ENCODE results near the gene TRAPPC1.

The TRAPPC1 gene

DNA sequence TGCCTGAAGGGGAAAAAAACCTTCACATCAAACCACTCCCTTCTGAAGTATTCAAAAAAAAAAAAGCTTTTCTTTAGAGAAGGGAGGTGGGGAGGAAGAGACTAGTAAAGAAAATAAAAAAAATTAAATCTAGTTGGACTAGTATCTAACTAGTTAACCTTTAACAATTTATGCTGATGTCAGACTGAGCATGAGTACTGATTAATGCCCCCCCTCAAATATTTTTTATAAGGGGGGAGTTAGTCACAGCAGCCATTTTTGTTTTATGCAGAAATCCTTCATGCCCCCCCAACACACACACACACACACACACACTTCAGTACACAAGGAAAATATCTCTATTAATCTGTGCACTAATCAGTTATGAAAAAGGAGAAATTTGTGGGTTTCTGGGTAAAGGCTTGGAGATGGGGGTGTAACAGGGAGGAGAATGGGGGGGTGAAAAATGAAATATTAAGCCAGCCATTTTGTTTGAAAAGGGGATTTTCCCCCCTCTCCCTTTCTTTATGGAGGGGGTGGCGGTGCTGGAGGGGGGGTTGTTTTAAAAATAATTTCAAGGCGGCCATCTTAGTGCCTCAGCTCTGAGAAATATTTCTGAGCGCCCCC is 47.9 kb downstream of the TRAPPC1 start:
- Histone ChIP-seq H3K27me3 (ENCODE audit: insufficient read depth, low read length, poor library complexity) (peaks cover 2% of the 10 kb centered on the region), H3K79me2 (ENCODE audit: insufficient read depth, low read length) (peaks cover 36% of the 10 kb centered on the region), H3K4me1 (ENCODE audit: insufficient read depth, low read length) (peaks cover 40% of the 10 kb centered on the region), H4K20me1 (ENCODE audit: insufficient read depth, low read length) (peaks cover 13% of the 10 kb centered on the region), H3K4me3 (ENCODE audit: low read depth in 1 of 2, low read length in 2 of 2) (peak overlapping the region in 1 of 2 experiments; percentile 37; a peak in 2 of 4 replicates), H3K27ac (ENCODE audit: low read length) (peak overlapping the region; percentile 48; the same call in 1 of the 2 replicates), H3K36me3 (ENCODE audit: insufficient read depth, low read length) (peaks cover 1% of the 10 kb centered on the region; the same call in 1 of the 2 replicates), H3K9ac (ENCODE audit: low read depth, low read length) (peak overlapping the region; percentile 36; the same call in 1 of the 2 replicates), H2AFZ (ENCODE audit: low read depth, low read length) (peak overlapping the region; percentile 60), H3K4me2 (ENCODE audit: insufficient read depth, low read length) (peak overlapping the region; percentile 49), H3K9me3 (ENCODE audit: insufficient read depth, low read length, severe bottlenecking) (no peaks in the 10 kb centered on the region)
- TF ChIP-seq, protein P1, sequence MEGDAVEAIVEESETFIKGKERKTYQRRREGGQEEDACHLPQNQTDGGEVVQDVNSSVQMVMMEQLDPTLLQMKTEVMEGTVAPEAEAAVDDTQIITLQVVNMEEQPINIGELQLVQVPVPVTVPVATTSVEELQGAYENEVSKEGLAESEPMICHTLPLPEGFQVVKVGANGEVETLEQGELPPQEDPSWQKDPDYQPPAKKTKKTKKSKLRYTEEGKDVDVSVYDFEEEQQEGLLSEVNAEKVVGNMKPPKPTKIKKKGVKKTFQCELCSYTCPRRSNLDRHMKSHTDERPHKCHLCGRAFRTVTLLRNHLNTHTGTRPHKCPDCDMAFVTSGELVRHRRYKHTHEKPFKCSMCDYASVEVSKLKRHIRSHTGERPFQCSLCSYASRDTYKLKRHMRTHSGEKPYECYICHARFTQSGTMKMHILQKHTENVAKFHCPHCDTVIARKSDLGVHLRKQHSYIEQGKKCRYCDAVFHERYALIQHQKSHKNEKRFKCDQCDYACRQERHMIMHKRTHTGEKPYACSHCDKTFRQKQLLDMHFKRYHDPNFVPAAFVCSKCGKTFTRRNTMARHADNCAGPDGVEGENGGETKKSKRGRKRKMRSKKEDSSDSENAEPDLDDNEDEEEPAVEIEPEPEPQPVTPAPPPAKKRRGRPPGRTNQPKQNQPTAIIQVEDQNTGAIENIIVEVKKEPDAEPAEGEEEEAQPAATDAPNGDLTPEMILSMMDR (IDR thresholded peaks at IDR 0.05; ENCODE audit: borderline replicate concordance, extremely low read depth, low read length, poor library complexity, severe bottlenecking) = no peak
- no peak for ATAC-seq (ENCODE audit: insufficient read depth, low read depth)
- peak; percentile 18 for DNase-seq

DNA sequence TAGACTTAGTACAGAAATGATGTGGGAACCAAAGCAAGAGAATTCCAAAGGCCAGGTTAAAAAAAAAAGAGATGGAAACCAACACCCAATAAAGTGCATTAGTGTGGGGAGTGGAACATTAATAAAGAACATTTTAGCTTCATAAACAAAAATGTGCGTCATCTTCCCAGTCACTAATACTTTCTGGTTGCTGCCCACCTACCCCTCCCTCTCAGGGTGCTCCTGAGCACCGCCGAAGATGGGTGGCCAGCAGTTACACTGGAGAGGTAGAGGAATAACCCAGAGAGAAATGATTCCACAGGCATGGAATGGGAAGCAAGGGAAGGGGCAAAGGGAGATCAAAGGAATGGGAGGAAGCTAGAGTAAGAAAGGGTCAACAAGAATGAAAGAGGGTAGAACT is 49.1 kb downstream of the TRAPPC1 start:
- ATAC-seq (ENCODE audit: insufficient read depth, low read depth) = no peak

DNA sequence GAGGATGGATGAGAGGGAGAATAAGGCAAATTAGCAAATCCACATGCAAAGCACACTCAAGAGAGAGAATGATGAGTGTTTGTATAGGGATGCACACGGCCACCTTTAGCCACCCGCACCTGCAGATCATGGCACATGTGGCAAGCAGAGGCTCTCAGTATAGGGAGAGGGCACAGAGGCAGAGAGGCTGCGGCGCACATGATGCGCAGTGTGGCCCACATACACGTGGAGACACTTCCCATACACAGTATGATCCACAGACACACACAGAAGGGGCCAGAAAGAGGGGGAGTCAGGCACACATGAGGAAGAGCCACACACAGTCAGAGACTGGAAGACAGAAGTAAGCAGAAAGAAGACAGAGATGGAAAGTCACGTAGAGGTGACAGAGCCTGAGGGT is 49.7 kb downstream of the TRAPPC1 start:
- peaks cover 20% of the 10 kb centered on the region for H3K79me2 ChIP-seq (ENCODE audit: insufficient read depth, low read length)
- DNase-seq = no peak
- no peak for ATAC-seq (ENCODE audit: insufficient read depth, low read depth)
- no peak overlapping the region for H3K4me2 ChIP-seq (ENCODE audit: insufficient read depth, low read length)
- peaks cover 24% of the 10 kb centered on the region for H3K4me1 ChIP-seq (ENCODE audit: insufficient read depth, low read length)
- H3K4me3 ChIP-seq (ENCODE audit: low read depth in 1 of 2, low read length in 2 of 2) = no peak overlapping the region
- H3K27me3 ChIP-seq (ENCODE audit: insufficient read depth, low read length, poor library complexity) = peaks cover 2% of the 10 kb centered on the region
- H3K36me3 ChIP-seq (ENCODE audit: insufficient read depth, low read length) = no peaks in the 10 kb centered on the region; the same call in 1 of the 2 replicates
- H3K27ac ChIP-seq (ENCODE audit: low read length) = no peak overlapping the region
- H3K9me3 ChIP-seq (ENCODE audit: insufficient read depth, low read length, severe bottlenecking) = no peaks in the 10 kb centered on the region
- no peaks in the 10 kb centered on the region for H4K20me1 ChIP-seq (ENCODE audit: insufficient read depth, low read length)
- H3K9ac ChIP-seq (ENCODE audit: low read depth, low read length) = no peak overlapping the region
- H2AFZ ChIP-seq (ENCODE audit: low read depth, low read length) = no peak overlapping the region
- TF ChIP-seq, protein P1 (IDR thresholded peaks at IDR 0.05; ENCODE audit: borderline replicate concordance, extremely low read depth, low read length, poor library complexity, severe bottlenecking) = no peak
- TF ChIP-seq EZH2 (IDR thresholded peaks at IDR 0.05; ENCODE audit: borderline replicate concordance, low read depth, low read length, severe bottlenecking) = no peak

More for the DNA sequence above, 49.1 kb downstream of the TRAPPC1 start:
- Histone ChIP-seq H3K9ac (ENCODE audit: low read depth, low read length) (no peak overlapping the region), H3K27ac (ENCODE audit: low read length) (no peak overlapping the region), H3K4me2 (ENCODE audit: insufficient read depth, low read length) (no peak overlapping the region), H3K4me1 (ENCODE audit: insufficient read depth, low read length) (peaks cover 30% of the 10 kb centered on the region), H4K20me1 (ENCODE audit: insufficient read depth, low read length) (peaks cover under 1% of the 10 kb centered on the region), H3K4me3 (ENCODE audit: low read depth in 1 of 2, low read length in 2 of 2) (no peak overlapping the region), H3K9me3 (ENCODE audit: insufficient read depth, low read length, severe bottlenecking) (no peaks in the 10 kb centered on the region), H3K36me3 (ENCODE audit: insufficient read depth, low read length) (no peaks in the 10 kb centered on the region; the same call in 1 of the 2 replicates), H2AFZ (ENCODE audit: low read depth, low read length) (no peak overlapping the region), H3K79me2 (ENCODE audit: insufficient read depth, low read length) (peaks cover 23% of the 10 kb centered on the region), H3K27me3 (ENCODE audit: insufficient read depth, low read length, poor library complexity) (peaks cover 2% of the 10 kb centered on the region)
- DNase-seq = no peak
- TF ChIP-seq, protein P1 (IDR thresholded peaks at IDR 0.05; ENCODE audit: borderline replicate concordance, extremely low read depth, low read length, poor library complexity, severe bottlenecking) = no peak
- no peak for TF ChIP-seq EZH2 (IDR thresholded peaks at IDR 0.05; ENCODE audit: borderline replicate concordance, low read depth, low read length, severe bottlenecking)
